Naive thymus-derived CD4-positive, alpha-beta T cell (primary cell): ENCODE measurements around the gene GLG1. TPM values are rescaled to one million over a fixed set of nuclear protein-coding genes. Genes with fewer than 3 reads are reported as not detected.
"Not testable (repeated sequence)": the region's sequence is repeated elsewhere in the genome, so short reads cannot be mapped to it uniquely, and the experiment has no call there.

Experiments
- ATAC-seq: fragments of 150-1000 bp; cut with Tn5 transposase; 2 replicates; pipeline ENCODE4 v1.10.0; 2021; ENCODE audit warnings: mild to moderate bottlenecking, moderate library complexity
- CTCF ChIA-PET: fragments of 350-600 bp; sonication (Branson Sonifier 250); formaldehyde crosslinking; loops from one replicate; lab custom pipeline; 2021; ENCODE audit warnings: antibody characterized with exemption; lab: Charles Lee
- POLR2A ChIA-PET: fragments of 350-600 bp; sonication (Branson Sonifier 250); formaldehyde crosslinking; loops from one replicate; lab custom pipeline; 2021; ENCODE audit warnings: antibody characterized with exemption, inconsistent platforms; lab: Charles Lee
- DNase-seq, 9 donors: peaks; one replicate each; pipeline versions ENCODE4 v3.0.0 to v3.0.0-alpha.2; 2020 to 2022; ENCODE audit warnings: mixed read lengths in 1 of 9
- H3K27ac ChIP-seq: one replicate; pipeline ENCODE4 v1.7.0; 2013; ENCODE audit warnings: mild to moderate bottlenecking, low read depth, low read length, moderate library complexity
- H3K27me3 ChIP-seq, 2 donors: one replicate each; pipeline ENCODE4 v1.7.0; 2013; ENCODE audit warnings: low read length in 2 of 2, mild to moderate bottlenecking in 2 of 2, moderate library complexity in 2 of 2; ENCODE audit not compliant: control insufficient read depth in 2 of 2, insufficient read depth in 2 of 2
- H3K36me3 ChIP-seq, 3 experiments: 1 replicate in 2 of 3; 2 replicates in 1 of 3; pipeline ENCODE4 v1.7.0; 2013; ENCODE audit warnings: low read length in 3 of 3, mild to moderate bottlenecking in 3 of 3, moderate library complexity in 1 of 3; ENCODE audit not compliant: insufficient read depth in 3 of 3, control insufficient read depth in 2 of 3
- H3K4me1 ChIP-seq, 2 donors: one replicate each; pipeline ENCODE4 v1.7.0; 2013; ENCODE audit warnings: low read length in 2 of 2, mild to moderate bottlenecking in 2 of 2, moderate library complexity in 1 of 2; ENCODE audit not compliant: control insufficient read depth in 2 of 2, insufficient read depth in 2 of 2
- H3K4me3 ChIP-seq: 2 replicates; pipeline ENCODE4 v1.7.0; 2013; ENCODE audit warnings: mild to moderate bottlenecking, low read length
- H3K9me3 ChIP-seq, 3 experiments: 1 replicate in 2 of 3; 2 replicates in 1 of 3; pipeline ENCODE4 v1.7.0; 2013; ENCODE audit warnings: low read length in 3 of 3; ENCODE audit not compliant: control insufficient read depth in 2 of 3
- H3K27ac Mint-ChIP-seq, 9 donors: one replicate each; pipeline ENCODE4 v1.8.0; 2020 to 2022; ENCODE audit warnings: mixed read lengths in 9 of 9, mild to moderate bottlenecking in 8 of 9, moderate library complexity in 5 of 9, inconsistent platforms in 2 of 9
- H3K27me3 Mint-ChIP-seq, 5 donors: one replicate each; pipeline ENCODE4 v1.8.0; 2021 to 2022; ENCODE audit warnings: mixed read lengths in 5 of 5, mild to moderate bottlenecking in 1 of 5
- H3K36me3 Mint-ChIP-seq, 5 donors: one replicate each; pipeline ENCODE4 v1.8.0; 2020 to 2022; ENCODE audit warnings: mixed read lengths in 5 of 5, mild to moderate bottlenecking in 3 of 5, inconsistent platforms in 1 of 5
- H3K4me1 Mint-ChIP-seq, 7 donors: one replicate each; pipeline ENCODE4 v1.8.0; 2020 to 2022; ENCODE audit warnings: mixed read lengths in 7 of 7, mild to moderate bottlenecking in 3 of 7, inconsistent platforms in 1 of 7
- H3K4me3 Mint-ChIP-seq, 10 donors: one replicate each; pipeline ENCODE4 v1.8.0; 2020 to 2022; ENCODE audit warnings: mild to moderate bottlenecking in 10 of 10, mixed read lengths in 10 of 10, moderate library complexity in 6 of 10, inconsistent platforms in 2 of 10
- H3K9me3 Mint-ChIP-seq, 11 donors: one replicate each; pipeline ENCODE4 v1.8.0; 2020 to 2022; ENCODE audit warnings: mixed read lengths in 11 of 11, mild to moderate bottlenecking in 4 of 11, inconsistent platforms in 1 of 11, moderate library complexity in 1 of 11
- intact Hi-C, 2 donors: fragments of 100-400 bp; cut with micrococcal nuclease; formaldehyde crosslinking; loops; one replicate each; pipeline ENCODE4 v1.15.1; 2023
- polyA plus RNA-seq, 2 donors: library from polyadenylated mRNA; unstranded; fragments of 300-500 nt; fragmentation: Illumina TruSeq; gene quantifications; one replicate each; pipeline ENCODE4 v1.2.3, GENCODE V29; 2021
- total RNA-seq, 6 experiments: library from RNA in 5 of 6; stranded (reverse) in 5 of 6; gene quantifications; 1 replicate in 5 of 6; 2 replicates in 1 of 6; pipeline ENCODE4 v1.2.3 and lab custom pipeline; 2021 to 2026

Gene GLG1
- total RNA-seq (100 to 1,000 TPM; 125 to 198 (median 188) TPM), polyA plus RNA-seq (100 to 1,000 TPM; 181 to 285 TPM), total RNA-seq (lab: John Stamatoyannopoulos, UW) (449 reads per million, percentile 97 among the genes with 10 or more reads in this experiment)

DNA sequence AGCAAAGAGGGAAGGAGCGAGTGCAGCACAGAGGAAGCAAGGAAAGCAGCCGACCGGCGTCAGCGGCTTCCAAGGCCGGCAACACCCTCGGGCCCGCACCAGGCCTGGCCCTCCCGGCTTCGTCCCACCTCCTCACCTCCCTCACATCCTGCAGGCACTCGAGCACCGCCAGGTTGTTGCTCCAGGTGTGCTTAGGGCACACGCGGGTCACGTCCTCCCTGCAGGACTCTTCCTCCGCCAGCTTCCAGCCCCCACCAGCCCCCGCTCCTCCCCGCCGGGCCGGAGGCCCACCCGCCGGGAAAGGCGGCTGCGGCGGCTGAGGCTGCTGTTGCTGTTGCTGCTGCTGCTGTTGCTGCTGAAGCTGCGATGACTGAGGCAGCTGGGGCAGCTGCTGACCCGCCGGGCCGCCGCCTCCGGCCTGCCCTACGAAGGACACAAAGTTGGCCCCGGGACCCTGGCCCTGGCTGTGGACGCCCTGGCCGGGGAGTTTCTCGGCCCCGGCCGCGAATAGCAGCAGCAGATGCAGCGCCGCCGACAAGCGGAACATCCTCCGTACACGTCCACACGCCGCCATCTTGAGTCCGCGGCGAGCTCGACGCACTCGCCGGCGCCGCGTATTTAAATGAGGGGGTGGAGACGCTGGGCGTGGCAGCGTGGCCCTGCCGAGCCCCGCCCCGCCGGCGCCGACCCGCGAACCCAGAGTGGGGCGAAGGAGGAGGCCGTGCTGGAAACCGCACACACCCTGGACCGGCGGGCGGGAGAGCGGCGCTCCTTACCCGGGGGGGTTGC is at the start of gene GLG1:
TSS of gene GLG1 (minus strand) at position 594 of the 789 bp plus-strand sequence. CDS start at position 574, 20 bp downstream.
- ChIA-PET CTCF (interaction anchor here (0.6 to 1.2 kb wide), 2 partner anchors 24 to 114 kb away, joined by 3 to 6 read pairs; no protein-coding TSS in a partner anchor), POLR2A (interaction anchor here (0.7 to 3.6 kb wide), 15 partner anchors 10 to 1041 kb away, joined by 3 to 23 read pairs (median 6); partner anchors contain the start of genes KARS1, PSMD7, RFWD3 and TERF2IP)

DNA sequence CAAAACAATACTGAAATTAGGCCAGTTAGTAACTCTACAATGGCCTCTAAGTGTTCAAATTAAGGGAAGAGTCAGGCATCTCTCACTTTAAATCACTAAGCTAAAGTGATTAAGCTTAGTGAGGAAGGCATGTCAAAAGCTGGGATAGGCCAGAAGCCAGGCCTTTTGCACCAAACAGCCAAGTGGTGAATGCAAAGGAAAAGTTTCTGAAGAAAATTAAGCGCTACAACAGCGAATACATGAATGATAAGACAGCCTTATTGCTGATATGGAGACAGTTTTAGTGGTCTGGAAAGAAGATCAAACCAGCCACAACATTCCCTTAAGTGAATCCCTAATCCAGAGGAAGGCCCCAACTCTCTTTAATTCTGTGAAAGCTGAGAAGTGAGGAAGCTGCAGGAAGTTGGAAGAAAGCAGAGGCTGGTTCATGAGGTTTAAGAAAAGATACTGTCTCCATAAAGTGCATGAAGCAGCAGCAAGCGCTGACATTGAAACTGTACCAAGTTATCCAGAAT is 47.7 kb upstream of the GLG1 start:
- no peak for DNase-seq
- Histone ChIP-seq H3K27ac (peak overlapping the region; percentile 15), H3K4me1 (peaks cover 16 to 24% of the 10 kb centered on the region in 2 donors), H3K36me3 (peaks cover under 1 to 55% (median 7%) of the 10 kb centered on the region in 3 experiments), H3K27me3 (no peaks in the 10 kb centered on the region), H3K4me3 (no peak overlapping the region), H3K9me3 (no peaks in the 10 kb centered on the region)
- Mint-ChIP-seq H3K27me3 (no peaks in the 10 kb centered on the region), H3K27ac (peak overlapping the region; percentile 35 to 89 (median 54)), H3K9me3 (no peaks in the 10 kb centered on the region), H3K4me3 (peak overlapping the region in 2 of 10 donors; percentile 4 to 47), H3K4me1 (peaks cover 41 to 76% (median 67%) of the 10 kb centered on the region in 7 donors), H3K36me3 (peaks cover 0 to 38% (median 28%) of the 10 kb centered on the region in 5 donors)
- ChIA-PET CTCF (no interaction called here), POLR2A (interaction anchor here (1.1 kb wide), 1 partner anchor 12 kb away, joined by 10 read pairs; the partner anchor contains the start of gene RFWD3)
- ATAC-seq: no peak
- intact Hi-C loops: no loop called here

More for the DNA sequence above, at the start of gene GLG1:
- H3K4me3 ChIP-seq: peak within 1 kb of the TSS; percentile 78
- ATAC-seq (peak; percentile 97), DNase-seq (peak; percentile 86 to 94 (median 92))
- intact Hi-C loops: loop anchor here (1.0 to 10.0 kb wide), 18 partner anchors 17 to 1041 kb away; partner anchors contain the start of genes PSMD7 (in 2 of the 2), TMEM170A (in 2 of the 2), WDR59 (in 2 of the 2) and ZFP1 (in 2 of the 2)
- peak within 1 kb of the TSS; percentile 86 to 99 (median 96) for H3K27ac Mint-ChIP-seq
- no peaks in the 10 kb centered on the region for H3K9me3 ChIP-seq
- no peaks in the 10 kb centered on the region for H3K27me3 ChIP-seq
- H3K4me1 Mint-ChIP-seq: peaks cover 48 to 74% (median 62%) of the 10 kb centered on the region in 7 donors
- peaks cover 0 to 9% (median 0%) of the 10 kb centered on the region in 3 experiments for H3K36me3 ChIP-seq
- peaks cover 36 to 46% of the 10 kb centered on the region in 2 donors for H3K4me1 ChIP-seq
- H3K36me3 Mint-ChIP-seq: peaks cover 0 to 22% (median 4%) of the 10 kb centered on the region in 5 donors
- H3K27ac ChIP-seq: peak within 1 kb of the TSS; percentile 91
- H3K9me3 Mint-ChIP-seq: peaks cover 0 to 3% (median 0%) of the 10 kb centered on the region in 11 donors
- H3K27me3 Mint-ChIP-seq: no peaks in the 10 kb centered on the region
- H3K4me3 Mint-ChIP-seq: peak within 1 kb of the TSS; percentile 92 to 100 (median 98)

DNA sequence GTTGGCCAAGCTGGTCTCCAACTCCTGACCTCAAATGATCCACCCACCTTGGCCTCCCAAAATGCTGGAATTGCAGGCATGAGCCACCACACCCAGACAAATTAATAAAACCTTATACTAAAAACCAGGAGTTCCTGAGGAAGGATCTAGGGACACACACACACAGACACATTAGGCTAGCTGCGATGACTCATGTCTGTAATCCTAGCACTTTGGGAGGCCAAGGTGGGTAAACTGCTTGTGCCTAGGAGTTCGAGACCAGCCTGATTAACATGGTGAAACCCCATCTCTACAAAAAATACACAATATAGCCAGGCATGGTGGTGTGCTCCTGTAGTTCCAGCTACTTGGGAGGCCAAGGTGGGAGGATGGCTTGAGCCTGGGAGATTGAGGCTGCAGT is 46.0 kb upstream of the GLG1 start:
- Histone ChIP-seq H3K36me3 (peaks cover 5 to 48% (median 10%) of the 10 kb centered on the region in 3 experiments), H3K4me1 (peaks cover 2 to 15% of the 10 kb centered on the region in 2 donors), H3K27ac (peak overlapping the region; percentile 17)
- H3K9me3 Mint-ChIP-seq, H3K4me3 ChIP-seq, intact Hi-C loops, DNase-seq, H3K27me3 Mint-ChIP-seq, H3K27me3 ChIP-seq, ATAC-seq, H3K9me3 ChIP-seq: not testable (repeated sequence)
- H3K27ac Mint-ChIP-seq: peak overlapping the region in 7 of 9 donors; percentile 17 to 88 (median 63)
- ChIA-PET POLR2A (interaction anchor here (0.6 kb wide), 1 partner anchor 14 kb away, joined by 3 read pairs; the partner anchor contains the start of gene RFWD3), CTCF (interaction anchor here (1.6 kb wide), 1 partner anchor 11 kb away, joined by 5 read pairs; no protein-coding TSS in a partner anchor)
- H3K36me3 Mint-ChIP-seq: peaks cover 0 to 26% (median 20%) of the 10 kb centered on the region in 5 donors
- peak overlapping the region in 1 of 10 donors; percentile 19 for H3K4me3 Mint-ChIP-seq
- peaks cover 30 to 60% (median 52%) of the 10 kb centered on the region in 7 donors for H3K4me1 Mint-ChIP-seq

DNA sequence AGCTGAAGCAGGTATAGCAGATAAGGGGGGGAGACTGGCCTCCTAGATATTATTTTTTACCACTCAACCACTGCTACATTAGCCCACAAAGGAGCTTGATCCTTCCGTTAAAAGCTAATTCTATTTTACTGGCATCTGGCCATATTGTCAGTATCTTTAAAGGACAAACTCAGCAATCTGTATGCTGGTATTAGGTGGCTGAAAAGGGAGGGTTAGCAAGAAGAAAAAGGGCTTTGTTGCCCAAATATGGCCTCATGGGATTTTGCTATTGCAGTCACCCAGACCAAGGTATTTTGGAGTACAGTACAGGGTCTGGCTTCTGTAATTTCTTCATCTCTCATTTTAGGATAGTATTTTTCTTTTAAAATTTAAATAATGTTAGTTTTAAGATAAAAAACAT is 45.3 kb upstream of the GLG1 start:
- H3K36me3 Mint-ChIP-seq: peaks cover 0 to 25% (median 17%) of the 10 kb centered on the region in 5 donors
- POLR2A ChIA-PET: interaction anchor here (0.8 kb wide), 1 partner anchor 15 kb away, joined by 3 read pairs; no protein-coding TSS in a partner anchor
- H3K36me3 ChIP-seq: peaks cover 5 to 48% (median 10%) of the 10 kb centered on the region in 3 experiments

DNA sequence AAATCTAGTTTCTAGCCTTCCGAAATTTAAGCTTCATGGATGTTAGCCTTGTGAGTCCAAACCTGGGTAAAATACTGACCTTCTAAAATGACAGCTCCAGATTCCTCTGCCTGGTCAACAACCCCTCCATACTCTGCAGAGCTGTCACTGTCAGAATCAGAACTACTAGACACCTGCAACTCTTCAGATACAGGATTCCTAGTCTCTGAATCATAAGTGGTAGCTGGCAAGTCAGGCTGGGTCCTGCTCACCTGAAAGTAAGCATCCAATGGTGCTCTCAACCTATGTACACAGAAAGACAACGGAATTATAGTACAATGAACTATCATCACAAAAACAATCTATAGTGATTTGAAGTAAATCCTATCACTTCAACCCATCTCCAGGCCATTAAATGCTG is 44.9 kb upstream of the GLG1 start:
- ChIA-PET CTCF (interaction anchor here (0.7 to 1.6 kb wide), 3 partner anchors 10 to 23 kb away, joined by 3 to 5 read pairs (median 3); no protein-coding TSS in a partner anchor), POLR2A (interaction anchor here (0.8 kb wide), 1 partner anchor 16 kb away, joined by 3 read pairs; no protein-coding TSS in a partner anchor)
- DNase-seq (no peak), ATAC-seq (no peak)
- H3K36me3 ChIP-seq: peaks cover 5 to 47% (median 10%) of the 10 kb centered on the region in 3 experiments
- H3K27ac Mint-ChIP-seq: peak overlapping the region in 7 of 9 donors; percentile 14 to 68 (median 52)
- H3K4me1 ChIP-seq: peaks cover 0 to 12% of the 10 kb centered on the region in 2 donors
- peaks cover 28 to 52% (median 45%) of the 10 kb centered on the region in 7 donors for H3K4me1 Mint-ChIP-seq
- H3K9me3 ChIP-seq: no peaks in the 10 kb centered on the region
- no peaks in the 10 kb centered on the region for H3K27me3 ChIP-seq
- no peak overlapping the region for H3K27ac ChIP-seq
- no peak overlapping the region for H3K4me3 Mint-ChIP-seq
- no peaks in the 10 kb centered on the region for H3K27me3 Mint-ChIP-seq
- H3K9me3 Mint-ChIP-seq: no peaks in the 10 kb centered on the region
- no peak overlapping the region for H3K4me3 ChIP-seq
- intact Hi-C loops: no loop called here
- H3K36me3 Mint-ChIP-seq: peaks cover 0 to 23% (median 17%) of the 10 kb centered on the region in 5 donors

More for the DNA sequence above, 45.3 kb upstream of the GLG1 start:
- Histone ChIP-seq H3K27me3 (no peaks in the 10 kb centered on the region), H3K4me3 (no peak overlapping the region), H3K9me3 (no peaks in the 10 kb centered on the region), H3K4me1 (peaks cover 0 to 15% of the 10 kb centered on the region in 2 donors), H3K27ac (no peak overlapping the region)
- Mint-ChIP-seq H3K9me3 (no peaks in the 10 kb centered on the region), H3K27me3 (no peaks in the 10 kb centered on the region), H3K4me1 (peaks cover 30 to 56% (median 47%) of the 10 kb centered on the region in 7 donors), H3K27ac (peak overlapping the region in 5 of 9 donors; percentile 14 to 57 (median 48)), H3K4me3 (no peak overlapping the region)
- CTCF ChIA-PET: interaction anchor here (0.7 to 1.6 kb wide), 3 partner anchors 10 to 24 kb away, joined by 3 to 5 read pairs (median 3); no protein-coding TSS in a partner anchor
- ATAC-seq (no peak), DNase-seq (no peak)
- intact Hi-C loops: no loop called here
